Sigmoid colon (tissue), 7 donors: Measurements from ENCODE around the gene CDKAL1. TPM values are rescaled to one million over a fixed set of nuclear protein-coding genes. Genes with fewer than 3 reads are reported as not detected.

Source experiments
- DNase-seq: peaks from one replicate; pipeline ENCODE4 v3.0.0-alpha.2; 2019
- H3K27ac ChIP-seq, 4 donors: fragments of 200-600 bp; sonication (generic); one replicate each; pipeline ENCODE4 v1.5.1; 2016 to 2019; ENCODE audit warnings: mild to moderate bottlenecking in 1 of 4
- H3K27me3 ChIP-seq, 3 donors: fragments of 200-600 bp; sonication (generic); one replicate each; pipeline ENCODE4 v1.5.1; 2019; ENCODE audit warnings: mild to moderate bottlenecking in 1 of 3
- H3K36me3 ChIP-seq, 4 donors: fragments of 200-600 bp; sonication (generic); one replicate each; pipeline ENCODE4 v1.5.1; 2016 to 2019
- H3K4me1 ChIP-seq, 4 donors: fragments of 200-600 bp; sonication (generic); one replicate each; pipeline ENCODE4 v1.5.1; 2017 to 2019
- H3K4me3 ChIP-seq, 4 donors: fragments of 200-600 bp; sonication (generic); one replicate each; pipeline ENCODE4 v1.5.1; 2017 to 2019; ENCODE audit warnings: mild to moderate bottlenecking in 2 of 4, moderate library complexity in 1 of 4
- H3K9me3 ChIP-seq, 4 donors: fragments of 200-600 bp in 3 of 4; sonication (generic) in 3 of 4; one replicate each; pipeline versions ENCODE4 v1.5.1 to v1.6.1; 2013 to 2019
- CTCF ChIP-seq, 4 experiments: fragments of 450-650 bp in 3 of 4; fragments of 200-600 bp in 1 of 4; IDR thresholded peaks; one replicate each; pipeline ENCODE4 v1.5.1; 2016 to 2019; ENCODE audit warnings: antibody characterized with exemption in 4 of 4, mild to moderate bottlenecking in 3 of 4, moderate library complexity in 2 of 4
- EP300 ChIP-seq, 4 donors: sonication (generic); formaldehyde crosslinking; IDR thresholded peaks; one replicate each; pipeline ENCODE4 v1.6.1; 2017; ENCODE audit warnings: antibody characterized with exemption in 4 of 4
- POLR2A ChIP-seq, 2 donors: fragments of 450-650 bp; IDR thresholded peaks; one replicate each; pipeline ENCODE4 v1.6.1; 2016; ENCODE audit warnings: antibody characterized with exemption in 2 of 2, mild to moderate bottlenecking in 2 of 2, moderate library complexity in 2 of 2
- POLR2AphosphoS5 ChIP-seq, 4 donors: sonication (generic); formaldehyde crosslinking; IDR thresholded peaks; one replicate each; pipeline ENCODE4 v1.6.1; 2017; ENCODE audit warnings: antibody characterized with exemption in 4 of 4
- WGBS, 2 donors: extraction: QIAGEN DNeasy Blood & Tissue Kit; methylation state at CpG; one replicate each; pipeline ENCODE4 v1.1.7; 2013; 5-methylcytosine and 5-hydroxymethylcytosine counted together
- intact Hi-C: fragments of 100-400 bp; cut with DNase I; formaldehyde crosslinking; loops from one replicate; pipeline ENCODE4 v1.15.1; 2023
- polyA plus RNA-seq, 3 donors: library from polyadenylated mRNA; stranded (reverse); fragments of 200-250 nt; gene quantifications; one replicate each; pipeline ENCODE4 v1.2.3, GENCODE V29; 2013
- total RNA-seq, 4 donors: library from RNA; depleted of rRNA; stranded (reverse); fragments of >200 nt; gene quantifications; one replicate each; pipeline ENCODE4 v1.1.0, GENCODE V29; 2016
- donor health status: healthy with polysubstance abuse.
- donor health status: Bipolar disorder and iron deficiency.
- donor health status: healthy.

The CDKAL1 gene
- total and polyA plus RNA-seq, 7 donors = 2.8 to 14.7 (median 11.4) TPM

- WGBS, 2 donors = 75 to 79% methylated on average over 2 of the region's 2 CpGs
- TF ChIP-seq POLR2AphosphoS5 (IDR thresholded peaks at IDR 0.05) = no peak
- no peak overlapping the region for H3K4me3 ChIP-seq
- H3K4me1 ChIP-seq = peaks cover 0 to 52% (median 33%) of the 10 kb centered on the region in 4 donors
- no peaks in the 10 kb centered on the region for H3K9me3 ChIP-seq
- H3K27ac ChIP-seq = no peak overlapping the region
- DNase-seq = no peak
- intact Hi-C loops = no loop called here
- no peaks in the 10 kb centered on the region for H3K27me3 ChIP-seq
- H3K36me3 ChIP-seq = no peaks in the 10 kb centered on the region
Measured at GRCh38 chr6:21137700-21138335, 603.6 kb downstream of the CDKAL1 start.

- H3K27ac ChIP-seq = peak overlapping the region in 1 of 4 donors; percentile 6
- no peak overlapping the region for H3K4me3 ChIP-seq
- H3K36me3 ChIP-seq = no peaks in the 10 kb centered on the region
- TF ChIP-seq CTCF (IDR thresholded peaks at IDR 0.05) = no peak
- no peak for TF ChIP-seq EP300 (IDR thresholded peaks at IDR 0.05)
- TF ChIP-seq POLR2A (IDR thresholded peaks at IDR 0.05) = no peak
- TF ChIP-seq POLR2AphosphoS5 (IDR thresholded peaks at IDR 0.05) = no peak
- H3K27me3 ChIP-seq = no peaks in the 10 kb centered on the region
- H3K4me1 ChIP-seq = peaks cover 0 to 47% (median 27%) of the 10 kb centered on the region in 4 donors
- intact Hi-C loops = no loop called here
- H3K9me3 ChIP-seq = no peaks in the 10 kb centered on the region
- DNase-seq = no peak
- WGBS, 2 donors = 75 to 88% methylated on average over 8 of the region's 8 CpGs
Measured at GRCh38 chr6:21138336-21139069, 604.2 kb downstream of the CDKAL1 start.

- WGBS, 2 donors = 95 to 96% methylated on average over 6 of the region's 6 CpGs
- H3K27ac ChIP-seq = no peak overlapping the region
Measured at GRCh38 chr6:21140966-21141365, 606.7 kb downstream of the CDKAL1 start.

GRCh38 chr6:21141616-21142303, 607.5 kb downstream of the CDKAL1 start:
- intact Hi-C loops = no loop called here

More at GRCh38 chr6:21140966-21141365, 606.7 kb downstream of the CDKAL1 start:
- Histone ChIP-seq H3K4me1 (peaks cover 0 to 44% (median 21%) of the 10 kb centered on the region in 4 donors), H3K27me3 (no peaks in the 10 kb centered on the region), H3K4me3 (no peak overlapping the region), H3K9me3 (no peaks in the 10 kb centered on the region), H3K36me3 (no peaks in the 10 kb centered on the region)
- intact Hi-C loops = no loop called here
- TF ChIP-seq CTCF (IDR thresholded peaks at IDR 0.05) (no peak), EP300 (IDR thresholded peaks at IDR 0.05) (no peak), POLR2A (IDR thresholded peaks at IDR 0.05) (no peak), POLR2AphosphoS5 (IDR thresholded peaks at IDR 0.05) (no peak)
- DNase-seq = no peak

More at GRCh38 chr6:21141616-21142303, 607.5 kb downstream of the CDKAL1 start:
- WGBS, 2 donors = 90 to 93% methylated on average over 1 of the region's 1 CpG
- Histone ChIP-seq H3K36me3 (no peaks in the 10 kb centered on the region), H3K4me1 (peaks cover 0 to 44% (median 21%) of the 10 kb centered on the region in 4 donors), H3K27ac (no peak overlapping the region), H3K9me3 (no peaks in the 10 kb centered on the region), H3K27me3 (no peaks in the 10 kb centered on the region), H3K4me3 (no peak overlapping the region)
- no peak for DNase-seq
- TF ChIP-seq CTCF (IDR thresholded peaks at IDR 0.05) (no peak), EP300 (IDR thresholded peaks at IDR 0.05) (no peak), POLR2AphosphoS5 (IDR thresholded peaks at IDR 0.05) (no peak), POLR2A (IDR thresholded peaks at IDR 0.05) (no peak)
